ENCODE results near the gene SLC46A1. TPM values are rescaled to one million over a fixed set of nuclear protein-coding genes. Genes with fewer than 3 reads are reported as not detected.

Gene SLC46A1
- total and polyA plus RNA-seq, 9 of the 15 experiments (the other 6 are each of a cell fraction or from before 2014, with no cell fraction given): 0.24 to 5.5 (median 3.1) TPM

- TF ChIP-seq CHD7 (IDR thresholded peaks at IDR 0.05; ENCODE audit: low read depth, low read length) (no peak), CGGBP1 (CRISPR knock-in tag; IDR thresholded peaks at IDR 0.05) (no peak), SMARCA5 (IDR thresholded peaks at IDR 0.05) (no peak), TRIM28 (IDR thresholded peaks at IDR 0.05) (no peak), NR2F6 (CRISPR knock-in tag; IDR thresholded peaks at IDR 0.05) (no peak), HMBOX1 (IDR thresholded peaks at IDR 0.05) (no peak), FOXK2 (conservative IDR thresholded peaks at IDR 0.05 in 1 of 2, IDR thresholded peaks at IDR 0.05 in 1 of 2; ENCODE audit: low read depth in 2 of 2) (no peak), MAFF (IDR thresholded peaks at IDR 0.05; ENCODE audit: low read length) (no peak), MTA3 (IDR thresholded peaks at IDR 0.05; ENCODE audit: borderline replicate concordance) (no peak), CBX2 (IDR thresholded peaks at IDR 0.05; ENCODE audit: insufficient read depth, low read length, poor library complexity, severe bottlenecking) (no peak), THRAP3 (IDR thresholded peaks at IDR 0.05; ENCODE audit: borderline replicate concordance) (no peak), SMARCB1 (IDR thresholded peaks at IDR 0.05; ENCODE audit: insufficient read length, low read depth) (no peak), NCOA6 (IDR thresholded peaks at IDR 0.05) (no peak)
These were observed 33.6 kb downstream of the SLC46A1 start (continued) for GRCh38 chr17:28372203-28372944.

Data from K562 (cell line).